Mammary epithelial cell (primary cell): ENCODE results near the gene ASIC3.

Experiments used
- CTCF ChIP-seq, 2 donors: IDR thresholded peaks in 1 of 2; conservative IDR thresholded peaks in 1 of 2; 2 replicates each; pipeline ENCODE4 v1.5.1; 2011 to 2012; ENCODE audit warnings: inconsistent platforms in 2 of 2, low read length in 2 of 2, mild to moderate bottlenecking in 2 of 2, control low read depth in 1 of 2, low read depth in 1 of 2; ENCODE audit not compliant: insufficient read depth in 1 of 2; ENCODE audit errors: extremely low read depth in 1 of 2
- EZH2 ChIP-seq: IDR thresholded peaks from 2 replicates; pipeline ENCODE4 v1.6.1; 2012; ENCODE audit warnings: low read length, inconsistent platforms, borderline replicate concordance

- no peak for TF ChIP-seq CTCF (conservative IDR thresholded peaks at IDR 0.05 in 1 of 2, IDR thresholded peaks at IDR 0.05 in 1 of 2; ENCODE audit: extremely low read depth in 1 of 2, insufficient read depth in 1 of 2, low read depth in 1 of 2, low read length in 2 of 2)
- no peak for TF ChIP-seq EZH2
Measured at GRCh38 chr7:151094675-151095074, 46.3 kb downstream of the ASIC3 start.
